Measurements from ENCODE around the gene MMP14. TPM values are rescaled to one million over a fixed set of nuclear protein-coding genes. Genes with fewer than 3 reads are reported as not detected.

Gene MMP14
- total and polyA plus RNA-seq, 2 of the 13 experiments (the other 11 are each of a cell fraction or from before 2014, with no cell fraction given), result 5.2 to 9.8 TPM

GRCh38 chr14:22796087-22796707, 40.2 kb upstream of the MMP14 start (continued):
- TF ChIP-seq ZGPAT (CRISPR knock-in tag; IDR thresholded peaks at IDR 0.05), result 0 out of 2 replicates have a peak, but pooled peaks have one; percentile 50
- TF ChIP-seq THRA (CRISPR knock-in tag; IDR thresholded peaks at IDR 0.05; ENCODE audit: borderline replicate concordance), result no peak
- TF ChIP-seq GABPB1 (CRISPR knock-in tag; IDR thresholded peaks at IDR 0.05), result no peak
- TF ChIP-seq ZBTB8A (CRISPR knock-in tag; IDR thresholded peaks at IDR 0.05; ENCODE audit: borderline replicate concordance, low read depth), result no peak
- TF ChIP-seq MED13 (CRISPR knock-in tag; IDR thresholded peaks at IDR 0.05), result no peak
- no peak for TF ChIP-seq HOXA3 (CRISPR knock-in tag; IDR thresholded peaks at IDR 0.05)
- TF ChIP-seq ZSCAN9 (CRISPR knock-in tag; IDR thresholded peaks at IDR 0.05; ENCODE audit: borderline replicate concordance), result peak; percentile 45; the same call in 1 of the 2 replicates
- TF ChIP-seq, protein P1, sequence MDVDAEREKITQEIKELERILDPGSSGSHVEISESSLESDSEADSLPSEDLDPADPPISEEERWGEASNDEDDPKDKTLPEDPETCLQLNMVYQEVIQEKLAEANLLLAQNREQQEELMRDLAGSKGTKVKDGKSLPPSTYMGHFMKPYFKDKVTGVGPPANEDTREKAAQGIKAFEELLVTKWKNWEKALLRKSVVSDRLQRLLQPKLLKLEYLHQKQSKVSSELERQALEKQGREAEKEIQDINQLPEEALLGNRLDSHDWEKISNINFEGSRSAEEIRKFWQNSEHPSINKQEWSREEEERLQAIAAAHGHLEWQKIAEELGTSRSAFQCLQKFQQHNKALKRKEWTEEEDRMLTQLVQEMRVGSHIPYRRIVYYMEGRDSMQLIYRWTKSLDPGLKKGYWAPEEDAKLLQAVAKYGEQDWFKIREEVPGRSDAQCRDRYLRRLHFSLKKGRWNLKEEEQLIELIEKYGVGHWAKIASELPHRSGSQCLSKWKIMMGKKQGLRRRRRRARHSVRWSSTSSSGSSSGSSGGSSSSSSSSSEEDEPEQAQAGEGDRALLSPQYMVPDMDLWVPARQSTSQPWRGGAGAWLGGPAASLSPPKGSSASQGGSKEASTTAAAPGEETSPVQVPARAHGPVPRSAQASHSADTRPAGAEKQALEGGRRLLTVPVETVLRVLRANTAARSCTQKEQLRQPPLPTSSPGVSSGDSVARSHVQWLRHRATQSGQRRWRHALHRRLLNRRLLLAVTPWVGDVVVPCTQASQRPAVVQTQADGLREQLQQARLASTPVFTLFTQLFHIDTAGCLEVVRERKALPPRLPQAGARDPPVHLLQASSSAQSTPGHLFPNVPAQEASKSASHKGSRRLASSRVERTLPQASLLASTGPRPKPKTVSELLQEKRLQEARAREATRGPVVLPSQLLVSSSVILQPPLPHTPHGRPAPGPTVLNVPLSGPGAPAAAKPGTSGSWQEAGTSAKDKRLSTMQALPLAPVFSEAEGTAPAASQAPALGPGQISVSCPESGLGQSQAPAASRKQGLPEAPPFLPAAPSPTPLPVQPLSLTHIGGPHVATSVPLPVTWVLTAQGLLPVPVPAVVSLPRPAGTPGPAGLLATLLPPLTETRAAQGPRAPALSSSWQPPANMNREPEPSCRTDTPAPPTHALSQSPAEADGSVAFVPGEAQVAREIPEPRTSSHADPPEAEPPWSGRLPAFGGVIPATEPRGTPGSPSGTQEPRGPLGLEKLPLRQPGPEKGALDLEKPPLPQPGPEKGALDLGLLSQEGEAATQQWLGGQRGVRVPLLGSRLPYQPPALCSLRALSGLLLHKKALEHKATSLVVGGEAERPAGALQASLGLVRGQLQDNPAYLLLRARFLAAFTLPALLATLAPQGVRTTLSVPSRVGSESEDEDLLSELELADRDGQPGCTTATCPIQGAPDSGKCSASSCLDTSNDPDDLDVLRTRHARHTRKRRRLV (CRISPR knock-in tag; IDR thresholded peaks at IDR 0.05), result no peak
- 0 out of 2 replicates have a peak, but pooled peaks have one; percentile 14 for TF ChIP-seq BCL6 (CRISPR knock-in tag; IDR thresholded peaks at IDR 0.05)
- no peak for TF ChIP-seq KDM4B (CRISPR knock-in tag; IDR thresholded peaks at IDR 0.05)
- TF ChIP-seq ZNF670 (CRISPR knock-in tag; IDR thresholded peaks at IDR 0.05; ENCODE audit: borderline replicate concordance), result 0 out of 2 replicates have a peak, but pooled peaks have one; percentile 34
- TF ChIP-seq ZNF205 (CRISPR knock-in tag; IDR thresholded peaks at IDR 0.05), result 0 out of 2 replicates have a peak, but pooled peaks have one; percentile 12
- TF ChIP-seq ZBTB3 (CRISPR knock-in tag; IDR thresholded peaks at IDR 0.05; ENCODE audit: borderline replicate concordance, low read depth), result no peak
- TF ChIP-seq, protein P2, sequence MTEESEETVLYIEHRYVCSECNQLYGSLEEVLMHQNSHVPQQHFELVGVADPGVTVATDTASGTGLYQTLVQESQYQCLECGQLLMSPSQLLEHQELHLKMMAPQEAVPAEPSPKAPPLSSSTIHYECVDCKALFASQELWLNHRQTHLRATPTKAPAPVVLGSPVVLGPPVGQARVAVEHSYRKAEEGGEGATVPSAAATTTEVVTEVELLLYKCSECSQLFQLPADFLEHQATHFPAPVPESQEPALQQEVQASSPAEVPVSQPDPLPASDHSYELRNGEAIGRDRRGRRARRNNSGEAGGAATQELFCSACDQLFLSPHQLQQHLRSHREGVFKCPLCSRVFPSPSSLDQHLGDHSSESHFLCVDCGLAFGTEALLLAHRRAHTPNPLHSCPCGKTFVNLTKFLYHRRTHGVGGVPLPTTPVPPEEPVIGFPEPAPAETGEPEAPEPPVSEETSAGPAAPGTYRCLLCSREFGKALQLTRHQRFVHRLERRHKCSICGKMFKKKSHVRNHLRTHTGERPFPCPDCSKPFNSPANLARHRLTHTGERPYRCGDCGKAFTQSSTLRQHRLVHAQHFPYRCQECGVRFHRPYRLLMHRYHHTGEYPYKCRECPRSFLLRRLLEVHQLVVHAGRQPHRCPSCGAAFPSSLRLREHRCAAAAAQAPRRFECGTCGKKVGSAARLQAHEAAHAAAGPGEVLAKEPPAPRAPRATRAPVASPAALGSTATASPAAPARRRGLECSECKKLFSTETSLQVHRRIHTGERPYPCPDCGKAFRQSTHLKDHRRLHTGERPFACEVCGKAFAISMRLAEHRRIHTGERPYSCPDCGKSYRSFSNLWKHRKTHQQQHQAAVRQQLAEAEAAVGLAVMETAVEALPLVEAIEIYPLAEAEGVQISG (CRISPR knock-in tag; IDR thresholded peaks at IDR 0.05), result no peak
- TF ChIP-seq ZNF20 (CRISPR knock-in tag; IDR thresholded peaks at IDR 0.05), result no peak
- no peak for TF ChIP-seq ZNF775 (CRISPR knock-in tag; IDR thresholded peaks at IDR 0.05; ENCODE audit: borderline replicate concordance)
- TF ChIP-seq FOXO1 (CRISPR knock-in tag; IDR thresholded peaks at IDR 0.05), result peak; percentile 39
- TF ChIP-seq RAD51 (IDR thresholded peaks at IDR 0.05; ENCODE audit: borderline replicate concordance), result no peak
- TF ChIP-seq ZNF644 (CRISPR knock-in tag; IDR thresholded peaks at IDR 0.05; ENCODE audit: low read depth), result 0 out of 2 replicates have a peak, but pooled peaks have one; percentile 39
- TF ChIP-seq FOXA3 (CRISPR knock-in tag; IDR thresholded peaks at IDR 0.05), result peak; percentile 82
- 0 out of 2 replicates have a peak, but pooled peaks have one; percentile 71 for TF ChIP-seq MIXL1 (CRISPR knock-in tag; IDR thresholded peaks at IDR 0.05)
